Neuronal stem cell (in vitro differentiated cells): ENCODE results near the gene AMN.
A peak's percentile ranks its signal among the peaks of the same experiment; 100 is the strongest.

Experiments used
- DNase-seq: peaks from one replicate; pipeline ENCODE4 v3.0.0-alpha.2; 2013; ENCODE audit warnings: low spot score
- H2AFZ ChIP-seq: one replicate; pipeline ENCODE4 v1.6.1; 2013; ENCODE audit warnings: mild to moderate bottlenecking, low read length, inconsistent platforms
- H2AK5ac ChIP-seq: 2 replicates; pipeline ENCODE4 v1.6.1; 2013; ENCODE audit warnings: low read depth, mild to moderate bottlenecking, inconsistent platforms, low read length, moderate library complexity, mixed read lengths
- H2BK120ac ChIP-seq: 2 replicates; pipeline ENCODE4 v1.6.1; 2013; ENCODE audit warnings: low read depth, mild to moderate bottlenecking, inconsistent platforms, low read length, moderate library complexity, mixed read lengths
- H2BK12ac ChIP-seq: one replicate; pipeline ENCODE4 v1.6.1; 2013; ENCODE audit warnings: low read length, inconsistent platforms
- H2BK15ac ChIP-seq: 2 replicates; pipeline ENCODE4 v1.6.1; 2013; ENCODE audit warnings: mild to moderate bottlenecking, low read length, inconsistent platforms, mixed read lengths
- H2BK5ac ChIP-seq: one replicate; pipeline ENCODE4 v1.6.1; 2013; ENCODE audit warnings: inconsistent platforms, mild to moderate bottlenecking, low read length, moderate library complexity
- H3K14ac ChIP-seq: one replicate; pipeline ENCODE4 v1.6.1; 2013; ENCODE audit warnings: low read length, inconsistent platforms
- H3K18ac ChIP-seq: 2 replicates; pipeline ENCODE4 v1.6.1; 2013; ENCODE audit warnings: low read length, inconsistent platforms
- H3K23ac ChIP-seq: 2 replicates; pipeline ENCODE4 v1.6.1; 2013; ENCODE audit warnings: low read depth, mild to moderate bottlenecking, mixed read lengths, low read length, inconsistent platforms; ENCODE audit not compliant: poor library complexity
- H3K27ac ChIP-seq: replicated peaks from 3 replicates; pipeline ENCODE4 v1.5.1; 2013; ENCODE audit warnings: low read length, inconsistent platforms
- H3K27me3 ChIP-seq, 3 experiments: 2 replicates each; pipeline ENCODE4 v1.6.1; 2013; ENCODE audit warnings: low read length in 3 of 3, mild to moderate bottlenecking in 2 of 3, inconsistent platforms in 1 of 3, low read depth in 1 of 3, mixed read lengths in 1 of 3, moderate library complexity in 1 of 3; ENCODE audit not compliant: control insufficient read depth in 3 of 3, insufficient read depth in 3 of 3
- H3K36me3 ChIP-seq, 2 donors: replicated peaks in 1 of 2; 2 replicates each; pipeline ENCODE4 v1.6.1; 2013; ENCODE audit warnings: low read length in 2 of 2; ENCODE audit not compliant: control insufficient read depth in 2 of 2, insufficient read depth in 2 of 2
- H3K4ac ChIP-seq: 2 replicates; pipeline ENCODE4 v1.6.1; 2013; ENCODE audit warnings: inconsistent platforms, mild to moderate bottlenecking, low read length, moderate library complexity
- H3K4me1 ChIP-seq, 2 donors: 1 replicate in 1 of 2; 2 replicates in 1 of 2; pipeline ENCODE4 v1.6.1; 2013; ENCODE audit warnings: low read length in 2 of 2, low read depth in 1 of 2; ENCODE audit not compliant: control insufficient read depth in 2 of 2, insufficient read depth in 1 of 2
- H3K4me2 ChIP-seq: one replicate; pipeline ENCODE4 v1.6.1; 2013; ENCODE audit warnings: mild to moderate bottlenecking, low read length, inconsistent platforms; ENCODE audit not compliant: insufficient read depth, poor library complexity, severe bottlenecking
- H3K4me3 ChIP-seq, 2 donors: 2 replicates each; pipeline ENCODE4 v1.5.1; 2013; ENCODE audit warnings: low read length in 2 of 2, mild to moderate bottlenecking in 2 of 2, inconsistent platforms in 1 of 2, moderate library complexity in 1 of 2
- H3K79me1 ChIP-seq: one replicate; pipeline ENCODE4 v1.6.1; 2013; ENCODE audit warnings: low read depth, mild to moderate bottlenecking, inconsistent platforms, low read length, moderate library complexity
- H3K9ac ChIP-seq: one replicate; pipeline ENCODE4 v1.6.1; 2013; ENCODE audit warnings: mild to moderate bottlenecking, low read depth, low read length, inconsistent platforms; ENCODE audit not compliant: poor library complexity
- H3K9me3 ChIP-seq, 2 donors: replicated peaks in 1 of 2; 2 replicates each; pipeline versions ENCODE3 to v1.6.1; 2013; ENCODE audit warnings: low read length in 2 of 2, mild to moderate bottlenecking in 2 of 2, inconsistent platforms in 1 of 2, low read depth in 1 of 2, mixed read lengths in 1 of 2, moderate library complexity in 1 of 2; ENCODE audit not compliant: control insufficient read depth in 2 of 2, insufficient read depth in 1 of 2
- H4K8ac ChIP-seq: one replicate; pipeline ENCODE4 v1.6.1; 2013; ENCODE audit warnings: low read depth, mild to moderate bottlenecking, inconsistent platforms, low read length, moderate library complexity
- H4K91ac ChIP-seq: one replicate; pipeline ENCODE4 v1.6.1; 2013; ENCODE audit warnings: low read length, low read depth, mild to moderate bottlenecking, inconsistent platforms; ENCODE audit not compliant: poor library complexity
- WGBS, 2 donors: extraction: QIAGEN DNeasy Blood & Tissue Kit; methylation state at CpG; one replicate each; pipeline ENCODE4 v1.1.7; 2013; ENCODE audit warnings: missing lambda C conversion rate in 2 of 2, mixed read lengths in 1 of 2; ENCODE audit not compliant: insufficient read length in 2 of 2, insufficient replicate concordance in 1 of 2; ENCODE audit errors: extremely low coverage in 2 of 2; 5-methylcytosine and 5-hydroxymethylcytosine counted together

Gene AMN

GRCh38 chr14:102937331-102938175 lies 15.1 kb downstream of the AMN start:
- Histone ChIP-seq H4K91ac (no peak overlapping the region), H2BK15ac (no peak overlapping the region), H3K27ac (no peak overlapping the region), H3K4me2 (no peak overlapping the region), H3K79me1 (peaks cover 1% of the 10 kb centered on the region), H3K36me3 (peaks cover 31 to 77% of the 10 kb centered on the region in 2 donors), H3K9me3 (no peaks in the 10 kb centered on the region), H2AK5ac (no peak overlapping the region), H2BK120ac (no peak overlapping the region), H3K27me3 (no peaks in the 10 kb centered on the region), H3K23ac (no peak overlapping the region), H4K8ac (no peak overlapping the region), H2AFZ (no peak overlapping the region), H3K14ac (no peak overlapping the region), H3K4me1 (peaks cover 0 to 5% of the 10 kb centered on the region in 2 donors), H2BK12ac (no peak overlapping the region), H3K4me3 (no peak overlapping the region), H3K4ac (no peak overlapping the region), H2BK5ac (peak overlapping the region; percentile 16), H3K9ac (no peak overlapping the region), H3K18ac (no peak overlapping the region)
- DNase-seq: no peak
- no CpG with 5 or more reads among the region's 22 CpGs for WGBS, 2 donors

- H3K4me1 ChIP-seq: peaks cover 0 to 5% of the 10 kb centered on the region in 2 donors
- no CpG with 5 or more reads among the region's 12 CpGs for WGBS, 2 donors
- no peak overlapping the region for H3K23ac ChIP-seq
- no peak overlapping the region for H2AFZ ChIP-seq
- H3K27me3 ChIP-seq: no peaks in the 10 kb centered on the region
- peak overlapping the region; percentile 24 for H2BK5ac ChIP-seq
- H3K14ac ChIP-seq: peak overlapping the region; percentile 97
- H3K36me3 ChIP-seq: peaks cover 28 to 77% of the 10 kb centered on the region in 2 donors
- no peak overlapping the region for H3K18ac ChIP-seq
- no peak overlapping the region for H2BK12ac ChIP-seq
- H3K79me1 ChIP-seq: peaks cover 1% of the 10 kb centered on the region
- H2AK5ac ChIP-seq: no peak overlapping the region
- no peak overlapping the region for H3K4ac ChIP-seq
- no peak overlapping the region for H3K27ac ChIP-seq
- no peak overlapping the region for H3K4me2 ChIP-seq
- H3K9me3 ChIP-seq: no peaks in the 10 kb centered on the region
- no peak overlapping the region for H2BK120ac ChIP-seq
- no peak overlapping the region for H3K4me3 ChIP-seq
- H4K8ac ChIP-seq: no peak overlapping the region
- DNase-seq: no peak
- H2BK15ac ChIP-seq: no peak overlapping the region
- H3K9ac ChIP-seq: no peak overlapping the region
- no peak overlapping the region for H4K91ac ChIP-seq
These were observed 15.7 kb downstream of the AMN start for GRCh38 chr14:102938191-102938590.

DNA sequence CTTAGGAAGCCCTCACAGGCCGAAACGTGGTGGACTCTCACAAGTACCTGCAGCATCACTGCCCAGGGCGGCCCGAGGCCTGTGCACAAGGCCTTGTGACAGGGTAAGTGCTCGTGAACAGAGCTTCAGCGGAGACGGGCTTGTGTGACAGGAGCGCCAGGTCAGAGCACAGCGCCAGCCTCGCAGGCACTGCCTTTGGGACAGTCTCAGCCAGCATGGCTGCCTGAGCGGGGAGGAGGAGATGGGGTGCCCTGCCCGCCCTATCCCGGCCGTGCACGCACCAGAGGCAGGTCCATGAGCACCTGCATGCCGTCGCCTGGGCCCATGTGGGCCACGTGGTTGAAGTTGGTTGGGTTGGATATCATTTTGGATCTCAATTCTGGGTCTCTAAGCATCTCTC lies 16.9 kb downstream of the AMN start:
- Histone ChIP-seq H4K91ac (no peak overlapping the region), H3K14ac (no peak overlapping the region), H2BK15ac (no peak overlapping the region), H3K27ac (no peak overlapping the region), H3K4me3 (peak overlapping the region in 1 of 2 donors; percentile 16), H3K18ac (no peak overlapping the region), H3K36me3 (peaks cover 37 to 81% of the 10 kb centered on the region in 2 donors), H3K9me3 (no peaks in the 10 kb centered on the region), H2AFZ (no peak overlapping the region), H2BK5ac (no peak overlapping the region), H3K4me2 (no peak overlapping the region), H2BK12ac (no peak overlapping the region), H3K79me1 (no peaks in the 10 kb centered on the region), H2BK120ac (no peak overlapping the region), H3K4me1 (peaks cover 0 to 5% of the 10 kb centered on the region in 2 donors), H3K23ac (no peak overlapping the region), H3K27me3 (no peaks in the 10 kb centered on the region), H3K4ac (no peak overlapping the region), H2AK5ac (peak overlapping the region; percentile 83), H3K9ac (no peak overlapping the region), H4K8ac (no peak overlapping the region)
- no CpG with 5 or more reads among the region's 18 CpGs for WGBS, 2 donors
- DNase-seq: no peak

DNA sequence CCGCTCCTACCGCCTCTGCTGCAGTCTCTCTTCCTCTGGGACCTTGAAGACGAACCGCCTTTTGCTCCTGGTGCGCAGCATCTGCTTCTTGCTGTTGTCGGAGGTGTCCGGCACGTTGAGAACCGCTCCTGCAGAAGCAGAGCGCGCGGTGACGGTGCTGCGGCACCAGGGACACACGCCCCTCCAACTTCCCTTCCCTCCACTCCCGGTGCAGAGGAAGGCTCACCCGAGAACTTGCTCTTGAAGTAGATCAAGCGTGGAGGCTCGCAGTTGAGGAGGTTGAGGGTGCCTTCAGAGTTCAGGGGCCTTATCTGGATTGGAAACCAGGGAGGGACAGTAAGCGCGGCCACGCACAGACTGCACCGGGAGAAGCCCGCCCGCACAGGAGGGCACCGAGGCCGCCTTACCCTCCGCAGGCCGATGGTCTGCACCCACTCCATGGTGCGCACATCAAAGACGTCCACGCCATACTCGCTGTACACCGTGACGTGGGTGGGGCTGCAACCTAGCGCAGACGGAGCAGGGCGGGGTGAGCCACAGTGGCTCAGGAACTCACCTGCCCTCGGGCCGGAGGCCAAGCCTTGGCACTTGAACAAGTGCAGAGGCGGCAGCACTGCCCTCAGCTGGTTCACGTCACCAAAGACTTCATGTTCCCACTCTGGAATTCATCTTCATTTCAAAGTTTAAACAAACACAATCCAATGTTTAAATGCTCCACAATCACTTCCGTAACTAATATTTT lies 17.5 kb downstream of the AMN start:
- Histone ChIP-seq H2BK15ac (no peak overlapping the region), H2AK5ac (peak overlapping the region; percentile 83), H2BK120ac (no peak overlapping the region), H3K27me3 (no peaks in the 10 kb centered on the region), H4K91ac (no peak overlapping the region), H3K18ac (peak overlapping the region; percentile 25), H2BK5ac (no peak overlapping the region), H3K27ac (no peak overlapping the region), H3K4ac (no peak overlapping the region), H3K9ac (no peak overlapping the region), H3K4me1 (peaks cover 0 to 5% of the 10 kb centered on the region in 2 donors), H2AFZ (no peak overlapping the region), H3K4me2 (no peak overlapping the region), H2BK12ac (peak overlapping the region; percentile 96), H3K9me3 (no peaks in the 10 kb centered on the region), H3K4me3 (no peak overlapping the region), H3K23ac (no peak overlapping the region), H4K8ac (no peak overlapping the region), H3K14ac (no peak overlapping the region), H3K79me1 (no peaks in the 10 kb centered on the region), H3K36me3 (peaks cover 40 to 87% of the 10 kb centered on the region in 2 donors)
- DNase-seq: no peak
- no CpG with 5 or more reads among the region's 43 CpGs for WGBS, 2 donors
